AML-193 (cell line): ENCODE data around the gene NHLRC4.

Source experiments
- DNase-seq, 2 experiments: peaks; one replicate each; lab custom pipeline; 2025; lab: John Stamatoyannopoulos, UW

The NHLRC4 gene

GRCh38 chr16:530111-530817, 36.5 kb upstream of the NHLRC4 start:
- DNase-seq: no peak

DNA sequence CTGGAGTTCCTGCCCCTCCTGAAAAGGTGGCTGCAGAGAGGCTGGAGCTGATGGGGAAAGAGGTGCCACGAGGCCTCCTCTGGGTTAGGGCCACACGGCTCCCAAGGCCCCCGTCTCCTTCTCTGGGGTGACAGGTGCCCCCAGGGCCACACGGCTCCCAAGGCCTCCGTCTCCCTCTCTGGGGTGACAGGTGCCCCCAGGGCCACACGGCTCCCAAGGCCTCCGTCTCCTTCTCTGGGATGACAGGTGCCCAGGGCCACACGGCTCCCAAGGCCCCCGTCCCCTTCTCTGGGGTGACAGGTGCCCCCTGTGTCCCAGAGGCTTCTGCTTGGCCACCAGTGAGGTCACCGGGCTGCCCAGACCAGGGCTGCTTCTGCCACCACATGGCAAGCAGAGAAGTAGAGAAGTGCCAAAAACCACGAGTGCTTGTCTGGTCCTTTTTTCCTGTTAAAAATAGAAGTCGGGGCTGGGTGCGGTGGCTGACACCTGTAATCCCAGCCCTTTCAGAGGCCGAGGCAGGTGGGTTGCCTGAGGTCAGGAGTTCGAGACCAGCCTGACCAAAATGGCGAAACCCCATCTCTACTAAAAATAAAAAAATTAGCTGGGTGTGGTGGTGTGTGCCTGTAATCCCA, 35.2 kb upstream of the NHLRC4 start:
- no peak for DNase-seq

- no peak for DNase-seq
These were observed 33.2 kb upstream of the NHLRC4 start for GRCh38 chr16:533391-534123.

DNA sequence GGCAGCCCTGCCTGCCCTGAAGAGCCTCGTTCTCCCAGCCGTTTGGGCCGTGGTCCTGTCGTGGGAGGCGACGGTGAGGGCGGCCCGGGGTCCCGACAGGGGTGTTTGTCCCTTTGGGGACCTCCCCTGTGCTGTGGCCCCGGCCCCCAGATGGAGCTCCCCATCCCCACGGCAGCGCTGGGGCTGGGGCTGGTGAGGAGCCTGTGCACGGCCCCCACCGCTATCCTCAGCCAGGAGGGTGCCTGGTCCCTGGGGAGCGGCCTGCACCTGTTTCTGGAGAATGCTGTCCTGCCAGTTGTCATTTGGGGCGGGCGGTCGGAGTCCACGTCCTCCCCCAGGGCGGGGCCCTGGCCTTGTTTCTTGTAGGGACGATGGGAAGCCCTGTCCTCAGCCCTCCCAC, 32.7 kb upstream of the NHLRC4 start:
- no peak for DNase-seq

GRCh38 chr16:534856-535445, 31.9 kb upstream of the NHLRC4 start:
- DNase-seq: no peak

DNA sequence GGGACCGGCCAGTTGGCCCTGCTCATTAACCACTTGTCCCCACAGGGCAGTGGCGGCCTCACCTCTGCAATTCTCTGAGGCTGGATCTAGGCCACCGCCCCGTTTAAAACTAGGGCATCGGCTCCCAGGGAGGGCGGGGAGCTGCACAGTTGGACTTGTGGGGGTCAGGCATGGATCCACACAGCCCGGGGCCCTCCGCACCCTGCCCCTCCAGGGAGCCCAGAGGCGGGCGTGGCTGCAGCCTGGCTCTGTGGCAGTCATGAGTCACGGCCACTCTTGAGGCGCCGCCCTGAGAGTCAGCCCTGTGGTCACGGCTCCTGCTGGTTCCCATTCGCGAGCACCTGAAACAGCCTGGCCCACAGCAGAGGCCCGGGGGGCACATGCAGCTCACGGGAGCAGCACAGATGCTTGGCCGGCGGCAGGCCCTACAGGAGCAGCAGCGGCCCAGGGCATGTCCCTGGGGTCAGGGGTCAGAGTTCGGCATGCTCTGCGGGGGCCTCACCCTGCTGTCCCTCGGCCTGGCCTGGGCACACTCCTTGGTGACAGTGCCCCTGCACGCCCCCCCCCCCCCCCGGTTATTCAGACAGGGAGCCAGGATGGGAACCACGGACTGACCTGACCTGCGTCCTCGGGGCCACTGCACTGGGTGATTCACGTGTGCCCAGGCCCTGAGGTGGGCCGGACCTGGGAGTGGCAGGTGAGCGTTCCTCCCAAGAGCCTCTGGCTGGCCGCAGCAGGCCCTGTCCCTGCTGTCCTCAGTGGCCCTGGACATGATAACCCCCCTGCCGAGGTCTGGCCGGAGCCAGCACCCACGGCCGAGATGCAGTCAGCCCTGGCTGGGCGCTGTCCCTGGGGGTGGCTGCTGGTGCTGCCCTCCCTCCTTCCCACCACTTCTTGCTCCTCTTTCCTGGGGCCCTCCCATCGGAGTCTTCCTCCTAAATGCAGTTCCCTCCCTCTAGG, 31.1 kb upstream of the NHLRC4 start:
- DNase-seq: no peak

DNA sequence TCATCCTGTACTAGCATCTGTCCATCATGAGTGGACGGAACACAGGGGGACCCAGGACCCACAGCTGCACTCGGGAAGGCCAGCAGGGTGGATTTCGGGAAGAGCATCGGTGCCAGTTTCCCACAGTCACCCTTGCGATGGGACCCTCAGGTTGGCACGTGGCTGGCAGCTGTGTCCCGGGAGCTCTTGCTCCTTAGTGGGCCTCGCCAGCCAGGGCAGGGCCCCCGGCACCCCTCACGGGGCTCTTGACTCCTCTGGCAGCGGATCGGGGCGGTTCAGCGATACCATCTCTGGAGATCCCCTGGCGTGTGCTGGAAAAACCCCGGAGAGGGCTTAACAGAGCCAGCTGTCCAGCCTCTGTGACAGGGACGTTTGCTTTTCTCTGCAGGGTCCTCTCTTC, 30.1 kb upstream of the NHLRC4 start:
- DNase-seq: no peak

GRCh38 chr16:537415-538335, 29.1 kb upstream of the NHLRC4 start:
- no peak for DNase-seq

DNA sequence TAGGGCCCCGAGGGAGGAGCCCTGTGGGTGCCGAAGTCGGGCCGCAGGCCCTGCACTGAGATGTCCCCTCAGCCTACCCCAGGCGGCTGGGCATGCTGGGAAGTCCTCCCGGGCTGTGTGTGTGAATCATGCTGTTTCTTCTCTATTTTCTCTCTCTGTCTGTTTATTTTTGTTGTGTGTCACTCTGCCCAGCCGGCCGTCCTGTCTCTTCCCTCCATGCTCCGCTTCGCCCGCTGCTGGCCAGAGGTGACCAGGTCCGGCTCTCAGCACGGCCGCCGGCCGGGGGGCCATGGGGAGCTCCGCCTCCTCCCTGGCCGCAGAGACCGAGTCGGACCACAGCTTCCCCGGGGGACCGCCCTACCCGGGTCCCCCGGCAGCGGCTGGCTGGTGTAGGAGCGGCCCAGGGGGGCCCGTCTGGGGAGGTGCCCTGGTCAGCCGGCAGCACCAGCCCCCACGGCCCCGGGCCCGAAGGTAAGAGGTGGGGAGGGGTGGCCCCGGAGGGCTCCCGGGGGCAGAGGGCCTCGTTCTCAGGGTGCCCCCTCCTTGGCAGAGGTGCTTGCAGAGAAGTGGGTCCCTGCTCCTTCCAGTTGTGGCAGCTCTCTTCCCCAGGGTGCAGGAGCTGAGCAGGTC, 26.8 kb upstream of the NHLRC4 start:
- no peak for DNase-seq

DNA sequence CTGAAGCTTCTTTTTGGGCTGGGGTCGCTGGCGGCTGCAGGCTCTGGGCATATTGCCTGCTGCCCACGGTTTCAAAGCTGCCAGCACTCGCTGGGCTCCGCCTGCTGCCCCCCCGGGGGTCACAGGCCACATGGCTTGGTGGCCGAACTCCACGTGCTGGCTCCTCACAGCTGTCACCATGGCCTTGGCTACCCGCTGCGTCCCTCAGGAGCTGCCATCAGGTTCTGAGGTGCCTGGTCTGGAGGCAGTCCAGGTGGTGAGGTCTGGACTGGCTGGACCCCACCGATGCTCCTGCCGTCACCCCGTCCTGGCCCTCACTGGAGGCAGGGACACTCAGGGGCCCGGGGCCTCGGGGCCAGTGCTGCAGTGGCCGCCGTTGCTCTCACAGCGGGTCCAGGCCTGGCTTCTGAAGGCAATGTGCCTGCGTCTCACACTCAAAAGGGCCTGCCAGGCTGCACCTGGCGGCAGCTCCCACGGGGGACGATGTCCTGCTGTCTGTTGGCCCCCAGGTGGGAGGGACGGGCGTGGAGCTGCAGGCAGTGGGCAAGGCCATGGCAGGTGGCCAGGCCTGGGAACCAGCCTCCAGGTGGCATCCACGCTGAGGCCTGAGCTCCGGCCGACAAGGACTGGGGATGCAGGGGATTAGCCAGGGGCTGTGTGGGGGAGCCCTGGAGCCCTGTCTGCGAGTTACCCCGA, 26.0 kb upstream of the NHLRC4 start:
- DNase-seq: no peak

DNA sequence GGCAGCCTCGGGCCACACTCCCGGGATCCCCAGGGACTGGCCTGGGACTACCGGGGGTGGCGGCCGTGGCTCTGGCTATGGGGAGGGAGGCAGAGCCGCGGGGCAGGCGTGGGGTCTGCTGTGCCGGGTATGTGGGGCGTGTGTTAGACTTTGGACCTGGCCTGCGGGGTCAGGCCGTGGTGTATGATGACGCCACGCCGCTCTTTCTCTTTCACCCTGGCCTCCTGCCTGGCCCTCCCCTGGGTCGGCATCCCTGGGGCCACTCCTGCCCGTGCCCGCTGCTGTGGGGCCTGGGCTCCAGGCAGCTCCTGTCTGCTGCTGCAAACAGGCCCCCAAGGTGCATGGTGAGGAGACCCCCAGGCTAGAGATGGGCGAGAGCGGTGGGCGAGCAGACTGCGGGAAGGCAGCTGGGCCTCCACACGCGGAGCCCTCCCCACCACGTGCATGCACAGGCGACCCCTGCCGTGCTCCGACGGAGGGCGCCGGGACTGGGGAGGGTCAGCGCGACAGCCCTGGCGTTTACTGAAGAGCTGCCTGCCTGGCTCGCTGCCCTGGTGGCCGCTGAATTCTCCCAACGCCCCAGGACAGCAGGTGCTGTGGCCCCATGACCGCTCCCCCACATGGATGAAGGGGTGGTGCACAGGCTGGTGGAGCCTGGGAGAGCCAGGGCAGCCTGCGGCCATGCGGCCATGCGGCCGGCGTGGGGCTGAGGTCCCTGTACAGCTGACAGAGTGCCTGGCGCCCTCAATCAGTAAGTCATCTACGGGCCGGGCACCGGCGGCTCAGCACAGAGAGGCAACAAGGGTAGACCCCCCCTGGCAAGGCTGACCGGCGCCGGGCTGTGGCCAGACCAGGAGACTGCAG, 23.3 kb upstream of the NHLRC4 start:
- DNase-seq: no peak

- DNase-seq: no peak
These were observed 22.3 kb upstream of the NHLRC4 start for GRCh38 chr16:544517-544916.

DNA sequence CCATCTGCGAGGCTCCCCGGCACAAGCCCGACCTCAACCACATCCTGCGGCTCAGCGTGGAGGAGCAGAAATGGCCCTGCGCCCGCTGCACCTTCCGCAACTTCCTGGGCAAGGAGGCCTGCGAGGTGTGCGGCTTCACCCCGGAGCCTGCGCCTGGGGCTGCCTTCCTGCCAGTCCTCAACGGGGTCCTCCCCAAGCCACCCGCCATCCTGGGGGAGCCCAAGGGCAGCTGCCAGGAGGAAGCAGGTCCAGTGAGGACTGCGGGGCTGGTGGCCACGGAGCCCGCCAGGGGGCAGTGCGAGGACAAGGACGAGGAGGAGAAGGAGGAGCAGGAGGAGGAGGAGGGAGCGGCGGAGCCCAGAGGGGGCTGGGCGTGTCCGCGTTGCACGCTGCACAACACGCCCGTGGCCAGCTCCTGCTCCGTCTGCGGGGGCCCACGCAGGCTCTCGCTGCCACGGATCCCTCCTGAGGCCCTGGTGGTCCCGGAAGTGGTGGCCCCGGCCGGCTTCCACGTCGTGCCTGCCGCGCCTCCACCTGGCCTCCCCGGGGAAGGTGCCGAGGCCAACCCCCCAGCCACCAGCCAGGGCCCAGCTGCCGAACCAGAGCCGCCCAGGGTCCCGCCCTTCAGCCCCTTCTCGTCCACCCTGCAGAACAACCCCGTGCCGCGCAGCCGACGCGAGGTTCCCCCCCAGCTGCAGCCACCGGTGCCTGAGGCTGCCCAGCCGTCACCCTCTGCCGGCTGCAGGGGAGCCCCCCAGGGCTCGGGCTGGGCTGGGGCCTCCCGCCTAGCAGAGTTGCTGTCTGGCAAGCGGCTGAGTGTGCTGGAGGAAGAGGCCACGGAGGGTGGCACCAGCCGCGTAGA, 19.7 kb upstream of the NHLRC4 start:
- no peak for DNase-seq

- no peak for DNase-seq
These were observed 18.2 kb upstream of the NHLRC4 start for GRCh38 chr16:548586-548985.

DNA sequence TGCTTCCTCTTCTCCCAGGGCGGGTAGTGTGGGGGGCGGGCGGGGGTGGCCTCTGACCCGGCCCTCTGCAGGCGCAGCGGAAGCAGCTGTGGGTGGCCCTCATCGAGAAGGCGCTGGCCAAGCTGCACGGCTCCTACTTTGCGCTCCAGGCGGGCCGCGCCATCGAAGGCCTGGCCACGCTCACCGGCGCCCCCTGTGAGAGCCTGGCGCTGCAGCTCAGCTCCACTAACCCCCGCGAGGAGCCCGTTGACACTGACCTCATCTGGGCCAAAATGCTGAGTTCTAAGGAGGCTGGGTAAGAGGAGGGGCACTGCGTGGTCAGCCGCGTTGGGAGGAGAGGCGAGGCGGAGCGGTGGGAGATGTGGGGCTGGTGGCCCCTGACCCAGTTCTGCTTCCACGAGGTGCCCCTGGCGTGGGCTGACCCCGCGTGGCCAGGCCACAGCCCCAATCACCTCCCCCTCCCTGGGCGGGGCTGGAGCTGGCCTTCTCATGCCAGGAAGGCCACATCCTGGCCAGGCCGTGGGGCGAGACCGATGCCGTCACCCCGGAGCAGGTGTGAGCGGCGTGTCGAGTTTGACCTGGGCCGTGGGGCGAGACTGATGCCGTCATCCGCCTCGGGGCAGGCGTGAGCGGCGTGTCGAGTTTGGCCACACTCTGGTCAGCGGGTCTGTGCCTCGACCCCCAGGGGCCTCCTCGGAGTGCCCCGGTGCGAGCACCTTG, 17.1 kb upstream of the NHLRC4 start:
- no peak for DNase-seq

GRCh38 chr16:551210-551609, 15.6 kb upstream of the NHLRC4 start:
- no peak for DNase-seq

DNA sequence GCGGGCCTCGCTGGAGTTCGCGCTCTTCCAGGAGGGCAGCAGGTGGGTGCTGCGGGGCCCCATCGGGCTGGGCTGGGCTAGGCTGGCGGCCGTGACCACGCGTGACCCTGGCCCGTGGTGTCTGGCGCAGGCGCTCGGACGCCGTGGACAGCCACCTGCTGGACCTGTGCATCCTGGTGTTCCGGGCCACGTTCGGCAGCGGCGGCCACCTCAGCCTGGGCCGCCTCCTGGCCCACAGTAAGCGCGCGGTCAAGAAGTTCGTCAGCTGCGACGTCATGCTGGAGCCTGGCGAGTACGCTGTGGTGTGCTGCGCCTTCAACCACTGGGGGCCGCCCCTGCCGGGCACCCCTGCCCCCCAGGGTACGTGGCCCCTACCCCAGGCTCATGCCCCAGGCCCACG, 14.6 kb upstream of the NHLRC4 start:
- DNase-seq: no peak
